Caco-2 (cell line): ENCODE measurements around the gene TBX2. TPM values are rescaled to one million over a fixed set of nuclear protein-coding genes. Genes with fewer than 3 reads are reported as not detected.
"Not testable (repeated sequence)": the region's sequence is repeated elsewhere in the genome, so short reads cannot be mapped to it uniquely, and the experiment has no call there.

Source experiments
- BruUV-seq: library from RNA; stranded (reverse); fragments of 400-500 nt; replicated peaks from 2 replicates; lab custom pipeline; 2021; lab: Mats Ljungman, UMichigan
- CTCF ChIA-PET: fragments of 300-600 bp; sonication (Branson Sonifier 250); formaldehyde crosslinking; loops from one replicate; lab custom pipeline; 2022; ENCODE audit warnings: antibody characterized with exemption; lab: Charles Lee
- POLR2A ChIA-PET: fragments of 300-600 bp; sonication (Branson Sonifier 250); formaldehyde crosslinking; loops from one replicate; lab custom pipeline; 2022; ENCODE audit warnings: antibody characterized with exemption; lab: Charles Lee
- DNase-seq, 2 experiments: peaks; one replicate each; pipeline versions ENCODE4 v3.0.0 to v3.0.0-alpha.2; 2020 to 2022
- H3K27me3 ChIP-seq: replicated peaks from 2 replicates; pipeline ENCODE4 v1.6.0; 2011; ENCODE audit warnings: low read length; ENCODE audit not compliant: control insufficient read depth, insufficient read depth
- H3K36me3 ChIP-seq: 2 replicates; pipeline ENCODE4 v1.5.1; 2011; ENCODE audit warnings: low read length; ENCODE audit not compliant: control insufficient read depth, insufficient read depth
- H3K4me1 ChIP-seq: fragments of 250-450 bp; sonication (Bioruptor Pico); 2 replicates; pipeline ENCODE4 v1.5.1; 2020; ENCODE audit warnings: mild to moderate bottlenecking
- H3K4me3 ChIP-seq: 2 replicates; pipeline ENCODE4 v1.5.1; 2011; ENCODE audit warnings: low read depth, mild to moderate bottlenecking, control low read depth, low read length
- H3K9me3 ChIP-seq: fragments of 250-450 bp; sonication (Bioruptor Pico); 2 replicates; pipeline ENCODE4 v1.5.1; 2020; ENCODE audit warnings: mild to moderate bottlenecking, moderate library complexity
- H3K27ac Mint-ChIP-seq: one replicate; pipeline ENCODE4 v1.8.0; 2022; ENCODE audit warnings: mixed read lengths; ENCODE audit not compliant: unreplicated experiment
- H3K27me3 Mint-ChIP-seq: one replicate; pipeline ENCODE4 v1.8.0; 2022; ENCODE audit warnings: mixed read lengths; ENCODE audit not compliant: insufficient read depth, unreplicated experiment
- H3K36me3 Mint-ChIP-seq: one replicate; pipeline ENCODE4 v1.8.0; 2022; ENCODE audit warnings: mild to moderate bottlenecking, mixed read lengths; ENCODE audit not compliant: insufficient read depth, unreplicated experiment
- H3K4me1 Mint-ChIP-seq: one replicate; pipeline ENCODE4 v1.8.0; 2022; ENCODE audit warnings: low read depth, mixed read lengths; ENCODE audit not compliant: unreplicated experiment
- H3K4me3 Mint-ChIP-seq: one replicate; pipeline ENCODE4 v1.8.0; 2022; ENCODE audit warnings: mild to moderate bottlenecking, moderate library complexity, mixed read lengths; ENCODE audit not compliant: unreplicated experiment
- H3K9me3 Mint-ChIP-seq: one replicate; pipeline ENCODE4 v1.8.0; 2022; ENCODE audit warnings: mixed read lengths; ENCODE audit not compliant: unreplicated experiment
- CTCF ChIP-seq, 2 experiments: fragments of 200-600 bp in 1 of 2; IDR thresholded peaks; 1 replicate in 1 of 2; 2 replicates in 1 of 2; pipeline versions ENCODE4 v1.5.1 to v1.8.0; 2011 to 2022; ENCODE audit warnings: antibody characterized with exemption in 1 of 2, control low read depth in 1 of 2, inconsistent platforms in 1 of 2, low read depth in 1 of 2, low read length in 1 of 2, mild to moderate bottlenecking in 1 of 2, moderate library complexity in 1 of 2; ENCODE audit not compliant: insufficient read depth in 1 of 2, severe bottlenecking in 1 of 2, unreplicated experiment in 1 of 2
- intact Hi-C: fragments of 100-400 bp; cut with micrococcal nuclease; formaldehyde crosslinking; loops from one replicate; pipeline ENCODE4 v1.10.0; 2022; ENCODE audit not compliant: unreplicated experiment
- total RNA-seq: library from RNA; stranded (reverse); gene quantifications from 2 replicates; pipeline ENCODE4 v1.2.3, GENCODE V29; 2022

TBX2 gene
- total RNA-seq, 1 experiment from 2014 or later: 8.9 TPM

GRCh38 chr17:61444831-61445230 is 45.2 kb downstream of the TBX2 start:
- Mint-ChIP-seq H3K27ac (no peak overlapping the region), H3K4me1 (peaks cover 12% of the 10 kb centered on the region), H3K4me3 (no peak overlapping the region), H3K27me3 (no peaks in the 10 kb centered on the region), H3K9me3 (peaks cover 13% of the 10 kb centered on the region), H3K36me3 (no peaks in the 10 kb centered on the region)
- H3K4me1 ChIP-seq: peaks cover 12% of the 10 kb centered on the region
- no TSS peak for BruUV-seq
- H3K9me3 ChIP-seq: no peaks in the 10 kb centered on the region
- CTCF ChIA-PET: interaction anchor here (0.6 kb wide), 1 partner anchor 174 kb away, joined by 4 read pairs; no protein-coding TSS in a partner anchor
- TF ChIP-seq CTCF (IDR thresholded peaks at IDR 0.05; ENCODE audit: insufficient read depth in 1 of 2, low read depth in 1 of 2, low read length in 1 of 2, severe bottlenecking in 1 of 2, unreplicated experiment in 1 of 2): no peak
- no peak overlapping the region for H3K4me3 ChIP-seq
- POLR2A ChIA-PET: no interaction called here
- no peak for DNase-seq
- intact Hi-C loops: no loop called here
- no peaks in the 10 kb centered on the region for H3K27me3 ChIP-seq
- H3K36me3 ChIP-seq: no peaks in the 10 kb centered on the region

GRCh38 chr17:61447358-61447757 is 47.7 kb downstream of the TBX2 start:
- no peak for DNase-seq
- Mint-ChIP-seq H3K36me3 (no peaks in the 10 kb centered on the region), H3K4me1 (peaks cover 7% of the 10 kb centered on the region), H3K27me3 (no peaks in the 10 kb centered on the region), H3K9me3 (no peaks in the 10 kb centered on the region), H3K4me3 (no peak overlapping the region), H3K27ac (no peak overlapping the region)
- intact Hi-C loops: no loop called here
- H3K9me3 ChIP-seq: no peaks in the 10 kb centered on the region
- ChIA-PET POLR2A (no interaction called here), CTCF (interaction anchor here (0.5 to 0.9 kb wide), 2 partner anchors 21 to 140 kb away, joined by 4 read pairs; no protein-coding TSS in a partner anchor)
- no TSS peak for BruUV-seq
- H3K4me1 ChIP-seq: peaks cover 8% of the 10 kb centered on the region
- no peak overlapping the region for H3K4me3 ChIP-seq
- H3K27me3 ChIP-seq: no peaks in the 10 kb centered on the region
- TF ChIP-seq CTCF (IDR thresholded peaks at IDR 0.05; ENCODE audit: insufficient read depth in 1 of 2, low read depth in 1 of 2, low read length in 1 of 2, severe bottlenecking in 1 of 2, unreplicated experiment in 1 of 2): no peak
- H3K36me3 ChIP-seq: no peaks in the 10 kb centered on the region

- Mint-ChIP-seq H3K9me3 (peaks cover 3% of the 10 kb centered on the region), H3K27me3 (no peaks in the 10 kb centered on the region), H3K27ac (no peak overlapping the region), H3K4me1 (peaks cover under 1% of the 10 kb centered on the region), H3K36me3 (no peaks in the 10 kb centered on the region), H3K4me3 (no peak overlapping the region)
- Histone ChIP-seq H3K4me1 (peaks cover 2% of the 10 kb centered on the region; the same call in 1 of the 2 replicates), H3K27me3 (no peaks in the 10 kb centered on the region), H3K9me3 (no peaks in the 10 kb centered on the region), H3K36me3 (no peaks in the 10 kb centered on the region), H3K4me3 (no peak overlapping the region)
- BruUV-seq: no TSS peak
- POLR2A ChIA-PET: no interaction called here
- no peak for DNase-seq
- intact Hi-C loops: no loop called here
- no peak for TF ChIP-seq CTCF (IDR thresholded peaks at IDR 0.05; ENCODE audit: insufficient read depth in 1 of 2, low read depth in 1 of 2, low read length in 1 of 2, severe bottlenecking in 1 of 2, unreplicated experiment in 1 of 2)
- CTCF ChIA-PET: no interaction called here
These were observed 48.4 kb downstream of the TBX2 start for GRCh38 chr17:61448042-61448441.

GRCh38 chr17:61449140-61449539 is 49.5 kb downstream of the TBX2 start:
- H3K27ac Mint-ChIP-seq, H3K36me3 ChIP-seq, H3K4me3 ChIP-seq, H3K9me3 ChIP-seq, H3K27me3 ChIP-seq, intact Hi-C loops, H3K4me3 Mint-ChIP-seq, DNase-seq, POLR2A ChIA-PET, H3K4me1 ChIP-seq, CTCF ChIA-PET, H3K36me3 Mint-ChIP-seq, H3K27me3 Mint-ChIP-seq, BruUV-seq, H3K4me1 Mint-ChIP-seq: not testable (repeated sequence)
- H3K9me3 Mint-ChIP-seq: peaks cover 14% of the 10 kb centered on the region
